OCI-LY1 (cell line): ENCODE measurements around the gene C2CD5.

Experiments used
- EZH2 ChIP-seq: fragments of 200-600 bp; sonication (generic), shearing (Covaris generic); IDR thresholded peaks from 2 replicates; pipeline ENCODE4 v1.8.0; 2017; ENCODE audit warnings: borderline replicate concordance, mixed run types, mild to moderate bottlenecking, antibody characterized with exemption, low read length, moderate library complexity, mixed read lengths
- TF ChIP-seq, protein P1 (sequence below): fragments of 200-600 bp; sonication (generic), shearing (Covaris generic); IDR thresholded peaks from 2 replicates; pipeline ENCODE4 v1.5.1; 2017; ENCODE audit warnings: mild to moderate bottlenecking, antibody characterized with exemption, low read length, moderate library complexity, mixed read lengths

DNA sequence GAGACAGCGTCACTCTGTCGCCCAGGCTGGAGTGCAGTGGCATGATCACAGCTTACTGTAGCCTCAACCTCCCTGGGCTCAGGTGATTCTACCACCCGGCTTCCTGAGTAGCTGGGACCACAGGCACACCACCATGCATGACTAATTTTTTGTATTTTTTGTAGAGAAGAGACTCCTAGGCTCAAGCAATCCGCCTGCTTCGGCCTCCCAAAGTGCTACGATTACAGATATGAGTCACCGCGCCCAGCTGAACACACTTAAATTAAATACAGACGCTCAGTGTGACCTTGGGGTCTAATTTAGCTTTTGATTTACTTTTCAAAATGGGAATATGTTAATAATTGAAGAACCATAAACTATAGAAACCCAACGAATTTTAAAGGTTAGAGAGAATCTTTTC is 77.2 kb downstream of the C2CD5 start:
- TF ChIP-seq, protein P1, sequence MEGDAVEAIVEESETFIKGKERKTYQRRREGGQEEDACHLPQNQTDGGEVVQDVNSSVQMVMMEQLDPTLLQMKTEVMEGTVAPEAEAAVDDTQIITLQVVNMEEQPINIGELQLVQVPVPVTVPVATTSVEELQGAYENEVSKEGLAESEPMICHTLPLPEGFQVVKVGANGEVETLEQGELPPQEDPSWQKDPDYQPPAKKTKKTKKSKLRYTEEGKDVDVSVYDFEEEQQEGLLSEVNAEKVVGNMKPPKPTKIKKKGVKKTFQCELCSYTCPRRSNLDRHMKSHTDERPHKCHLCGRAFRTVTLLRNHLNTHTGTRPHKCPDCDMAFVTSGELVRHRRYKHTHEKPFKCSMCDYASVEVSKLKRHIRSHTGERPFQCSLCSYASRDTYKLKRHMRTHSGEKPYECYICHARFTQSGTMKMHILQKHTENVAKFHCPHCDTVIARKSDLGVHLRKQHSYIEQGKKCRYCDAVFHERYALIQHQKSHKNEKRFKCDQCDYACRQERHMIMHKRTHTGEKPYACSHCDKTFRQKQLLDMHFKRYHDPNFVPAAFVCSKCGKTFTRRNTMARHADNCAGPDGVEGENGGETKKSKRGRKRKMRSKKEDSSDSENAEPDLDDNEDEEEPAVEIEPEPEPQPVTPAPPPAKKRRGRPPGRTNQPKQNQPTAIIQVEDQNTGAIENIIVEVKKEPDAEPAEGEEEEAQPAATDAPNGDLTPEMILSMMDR = no peak
- no peak for TF ChIP-seq EZH2
